Measurements from ENCODE around the gene RAB13. TPM values are rescaled to one million over a fixed set of nuclear protein-coding genes. Genes with fewer than 3 reads are reported as not detected.

RAB13 gene
- total RNA-seq, 1 experiment from 2014 or later: 122 TPM

- peaks cover 25 to 50% (median 48%) of the 10 kb centered on the region in 3 experiments for H3K36me3 Mint-ChIP-seq (ENCODE audit: insufficient read depth in 1 of 3, low read depth in 3 of 3)
- no peak overlapping the region for H2AFZ ChIP-seq (ENCODE audit: low read length)
- H3K4me3 Mint-ChIP-seq: no peak overlapping the region
- no peak overlapping the region for H3K23ac ChIP-seq (ENCODE audit: insufficient read length, low read depth, low read length)
- DNase-seq: no peak
- H2BK20ac ChIP-seq (ENCODE audit: low read depth, low read length, poor library complexity, severe bottlenecking): no peak overlapping the region
- no peak overlapping the region for H4K91ac ChIP-seq (ENCODE audit: insufficient read length, low read depth, low read length)
- H3T11ph ChIP-seq (ENCODE audit: low read length): no peak overlapping the region
- H3K23me2 ChIP-seq (ENCODE audit: insufficient read length, low read depth, low read length, poor library complexity, severe bottlenecking): peaks cover 9% of the 10 kb centered on the region
- H3K9ac ChIP-seq (ENCODE audit: extremely low read depth, insufficient read length, low read length): no peak overlapping the region
- H3K27me3 Mint-ChIP-seq (ENCODE audit: low read depth): no peaks in the 10 kb centered on the region
- H2BK5ac ChIP-seq (ENCODE audit: insufficient read length, low read length): no peak overlapping the region
- peaks cover 20 to 29% of the 10 kb centered on the region in 2 experiments for H3K4me1 Mint-ChIP-seq
- TF ChIP-seq CTCF (conservative IDR thresholded peaks at IDR 0.05): no peak
- H2BK120ac ChIP-seq (ENCODE audit: low read depth, low read length, poor library complexity, severe bottlenecking): no peak overlapping the region
- H2BK12ac ChIP-seq (ENCODE audit: insufficient read length, low read depth, low read length): no peak overlapping the region
- no peak overlapping the region for H2BK15ac ChIP-seq (ENCODE audit: low read depth, low read length)
- H3K56ac ChIP-seq (ENCODE audit: insufficient read length, low read depth, low read length): no peak overlapping the region
- no peak overlapping the region for H3K4ac ChIP-seq (ENCODE audit: low read depth, low read length)
- H3K27ac ChIP-seq (ENCODE audit: insufficient read length, low read depth, low read length): no peak overlapping the region
- no peaks in the 10 kb centered on the region for H3K9me3 Mint-ChIP-seq
- H3K4me2 ChIP-seq (ENCODE audit: insufficient read depth, insufficient read length, low read length): no peak overlapping the region
- H3K79me2 ChIP-seq (ENCODE audit: insufficient read depth, low read length): no peaks in the 10 kb centered on the region
- H3K14ac ChIP-seq (ENCODE audit: insufficient read depth, low read length): no peak overlapping the region
- no peaks in the 10 kb centered on the region for H3K4me1 ChIP-seq (ENCODE audit: insufficient read depth, low read length)
- no peak overlapping the region for H4K5ac ChIP-seq (ENCODE audit: insufficient read length, low read depth, low read length)
- H3K18ac ChIP-seq (ENCODE audit: insufficient read length, low read depth, low read length): no peak overlapping the region
- H3K27ac Mint-ChIP-seq: peak overlapping the region in 2 of 3 experiments; percentile 62 to 65; a peak in 2 of 7 replicates
- WGBS (ENCODE audit: extremely low coverage, insufficient read length, low lambda C conversion rate): no CpG with 5 or more reads among the region's 3 CpGs
- no peak overlapping the region for H4K8ac ChIP-seq (replicated peaks; ENCODE audit: insufficient read length, low read depth, low read length)
- H3K27me3 ChIP-seq (ENCODE audit: insufficient read depth, low read length): no peaks in the 10 kb centered on the region
- no peaks in the 10 kb centered on the region for H3K79me1 ChIP-seq (ENCODE audit: insufficient read depth, low read depth, low read length, poor library complexity, severe bottlenecking)
- H4K20me1 ChIP-seq (ENCODE audit: control insufficient read depth, insufficient read depth, insufficient read length): no peaks in the 10 kb centered on the region
- H3K9me3 ChIP-seq (ENCODE audit: control insufficient read depth, low read depth, low read length): no peaks in the 10 kb centered on the region
- H2AK5ac ChIP-seq (ENCODE audit: insufficient read length, low read length): no peak overlapping the region
These were observed 13.1 kb downstream of the RAB13 start for GRCh38 chr1:153973071-153973470.

Measured in H9 (cell line).